Measurements from ENCODE around the gene LMAN2L. TPM values are rescaled to one million over a fixed set of nuclear protein-coding genes. Genes with fewer than 3 reads are reported as not detected.

Gene LMAN2L
- polyA plus RNA-seq, 3 donors, result 52.6 to 58.6 (median 53.8) TPM

- DNase-seq (ENCODE audit: low read depth in 3 of 3, low spot score in 2 of 3), result no peak
Measured at GRCh38 chr2:96760986-96761832, 21.3 kb upstream of the LMAN2L start.

- DNase-seq (ENCODE audit: low read depth in 3 of 3, low spot score in 2 of 3), result peak in 2 of 3 donors; percentile 78 to 85
Measured at GRCh38 chr2:96760036-96760985, 20.4 kb upstream of the LMAN2L start, which contains the start of gene CNNM4. CNNM4 (plus strand) TSS chr2:96760902; CDS start chr2:96761000, 98 bp downstream.

- no peak for DNase-seq (ENCODE audit: low read depth in 3 of 3, low spot score in 2 of 3)
Measured at GRCh38 chr2:96759548-96759947, 19.7 kb upstream of the LMAN2L start.

- DNase-seq (ENCODE audit: low read depth in 3 of 3, low spot score in 2 of 3), result no peak
Measured at GRCh38 chr2:96758987-96759386, 19.1 kb upstream of the LMAN2L start.

- DNase-seq (ENCODE audit: low read depth in 3 of 3, low spot score in 2 of 3), result no peak
Measured at GRCh38 chr2:96757477-96757860, 17.6 kb upstream of the LMAN2L start.

GRCh38 chr2:96756788-96757476, 17.1 kb upstream of the LMAN2L start:
- DNase-seq (ENCODE audit: low read depth in 3 of 3, low spot score in 2 of 3), result no peak

- no peak for DNase-seq (ENCODE audit: low read depth in 3 of 3, low spot score in 2 of 3)
Measured at GRCh38 chr2:96754317-96754716, 14.5 kb upstream of the LMAN2L start.

- DNase-seq (ENCODE audit: low read depth in 3 of 3, low spot score in 2 of 3), result no peak
Measured at GRCh38 chr2:96753661-96754282, 13.9 kb upstream of the LMAN2L start.

GRCh38 chr2:96751800-96752199, 11.9 kb upstream of the LMAN2L start:
- no peak for DNase-seq (ENCODE audit: low read depth in 3 of 3, low spot score in 2 of 3)

GRCh38 chr2:96747061-96747617, 7.3 kb upstream of the LMAN2L start:
- no peak for DNase-seq (ENCODE audit: low read depth in 3 of 3, low spot score in 2 of 3)

- DNase-seq (ENCODE audit: low read depth in 3 of 3, low spot score in 2 of 3), result no peak
Measured at GRCh38 chr2:96739076-96739632, 710 bp downstream of the LMAN2L start.

GRCh38 chr2:96737831-96738230, 2.0 kb downstream of the LMAN2L start:
- no peak for DNase-seq (ENCODE audit: low read depth in 3 of 3, low spot score in 2 of 3)

GRCh38 chr2:96737251-96737650, 2.6 kb downstream of the LMAN2L start:
- DNase-seq (ENCODE audit: low read depth in 3 of 3, low spot score in 2 of 3), result no peak

GRCh38 chr2:96734880-96735583, 4.8 kb downstream of the LMAN2L start:
- no peak for DNase-seq (ENCODE audit: low read depth in 3 of 3, low spot score in 2 of 3)

- DNase-seq (ENCODE audit: low read depth in 3 of 3, low spot score in 2 of 3), result no peak
Measured at GRCh38 chr2:96733931-96734330, 5.9 kb downstream of the LMAN2L start.

GRCh38 chr2:96730212-96730611, 9.7 kb downstream of the LMAN2L start:
- DNase-seq (ENCODE audit: low read depth in 3 of 3, low spot score in 2 of 3), result no peak

GRCh38 chr2:96729748-96730147, 10.1 kb downstream of the LMAN2L start:
- no peak for DNase-seq (ENCODE audit: low read depth in 3 of 3, low spot score in 2 of 3)

GRCh38 chr2:96727431-96727830, 12.4 kb downstream of the LMAN2L start:
- DNase-seq (ENCODE audit: low read depth in 3 of 3, low spot score in 2 of 3), result no peak

GRCh38 chr2:96726131-96726530, 13.7 kb downstream of the LMAN2L start:
- no peak for DNase-seq (ENCODE audit: low read depth in 3 of 3, low spot score in 2 of 3)

Data from right renal cortex interstitium (tissue), 3 donors.